GM10248 (cell line): ENCODE measurements around the gene KLHL29.

Source experiments
- CTCF ChIA-PET: fragments of 300-600 bp; sonication (Branson Sonifier 250); formaldehyde crosslinking; extraction: SDS; loops from one replicate; lab custom pipeline; 2021; ENCODE audit warnings: antibody characterized with exemption; lab: Yijun Ruan, JAX
- POLR2A ChIA-PET: fragments of 350-650 bp; sonication (Branson Sonifier 250); formaldehyde crosslinking; extraction: SDS; loops from one replicate; lab custom pipeline; 2020; ENCODE audit warnings: antibody characterized with exemption; lab: Yijun Ruan, JAX
- DNase-seq: peaks from one replicate; pipeline ENCODE4 v3.0.0; 2012; ENCODE audit errors: extremely low spot score
- TF ChIP-seq, protein P1 (sequence below): IDR thresholded peaks from 2 replicates; pipeline ENCODE4 v1.5.1; 2012; ENCODE audit warnings: mild to moderate bottlenecking, low read depth; ENCODE audit errors: extremely low read depth, missing control alignments, control extremely low read depth

Gene KLHL29

GRCh38 chr2:23611839-23612238, 226.9 kb downstream of the KLHL29 start:
- ChIA-PET CTCF (no interaction called here), POLR2A (no interaction called here)
- TF ChIP-seq, protein P1, sequence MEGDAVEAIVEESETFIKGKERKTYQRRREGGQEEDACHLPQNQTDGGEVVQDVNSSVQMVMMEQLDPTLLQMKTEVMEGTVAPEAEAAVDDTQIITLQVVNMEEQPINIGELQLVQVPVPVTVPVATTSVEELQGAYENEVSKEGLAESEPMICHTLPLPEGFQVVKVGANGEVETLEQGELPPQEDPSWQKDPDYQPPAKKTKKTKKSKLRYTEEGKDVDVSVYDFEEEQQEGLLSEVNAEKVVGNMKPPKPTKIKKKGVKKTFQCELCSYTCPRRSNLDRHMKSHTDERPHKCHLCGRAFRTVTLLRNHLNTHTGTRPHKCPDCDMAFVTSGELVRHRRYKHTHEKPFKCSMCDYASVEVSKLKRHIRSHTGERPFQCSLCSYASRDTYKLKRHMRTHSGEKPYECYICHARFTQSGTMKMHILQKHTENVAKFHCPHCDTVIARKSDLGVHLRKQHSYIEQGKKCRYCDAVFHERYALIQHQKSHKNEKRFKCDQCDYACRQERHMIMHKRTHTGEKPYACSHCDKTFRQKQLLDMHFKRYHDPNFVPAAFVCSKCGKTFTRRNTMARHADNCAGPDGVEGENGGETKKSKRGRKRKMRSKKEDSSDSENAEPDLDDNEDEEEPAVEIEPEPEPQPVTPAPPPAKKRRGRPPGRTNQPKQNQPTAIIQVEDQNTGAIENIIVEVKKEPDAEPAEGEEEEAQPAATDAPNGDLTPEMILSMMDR = no peak
- DNase-seq = no peak

GRCh38 chr2:23614701-23615100, 229.7 kb downstream of the KLHL29 start:
- TF ChIP-seq, protein P1 = no peak
- no peak for DNase-seq
- ChIA-PET POLR2A (no interaction called here), CTCF (interaction anchor here (1.1 to 1.3 kb wide), 2 partner anchors 14 to 87 kb away, joined by 3 read pairs; no protein-coding TSS in a partner anchor)

GRCh38 chr2:23615216-23616020, 230.4 kb downstream of the KLHL29 start:
- CTCF ChIA-PET = interaction anchor here (1.1 kb wide), 1 partner anchor 15 kb away, joined by 3 read pairs; no protein-coding TSS in a partner anchor
- POLR2A ChIA-PET = no interaction called here
- DNase-seq = no peak
- TF ChIP-seq, protein P1 = no peak

DNA sequence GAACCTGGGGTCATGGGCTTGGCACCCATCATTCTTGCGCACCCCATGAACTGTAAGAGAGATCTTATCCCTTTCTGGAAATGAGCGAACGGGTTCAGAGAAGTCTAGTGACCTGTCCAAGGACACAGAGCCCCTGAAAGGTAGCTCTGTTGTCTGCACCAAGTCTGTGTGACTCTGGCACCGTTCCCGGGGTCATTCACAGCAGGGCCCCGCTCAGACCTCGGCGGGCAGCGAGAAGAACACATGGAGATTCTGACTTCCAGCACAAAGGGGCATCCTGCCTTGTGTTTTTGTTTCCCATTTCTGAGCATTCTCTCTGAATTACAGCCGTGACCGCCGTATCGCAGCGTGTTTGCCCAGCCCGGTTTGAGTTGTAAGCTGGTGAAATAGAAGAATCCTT, 231.7 kb downstream of the KLHL29 start:
- CTCF ChIA-PET = interaction anchor here (0.9 kb wide), 1 partner anchor 23 kb away, joined by 3 read pairs; no protein-coding TSS in a partner anchor
- TF ChIP-seq, protein P1 = no peak
- no peak for DNase-seq
- POLR2A ChIA-PET = no interaction called here

DNA sequence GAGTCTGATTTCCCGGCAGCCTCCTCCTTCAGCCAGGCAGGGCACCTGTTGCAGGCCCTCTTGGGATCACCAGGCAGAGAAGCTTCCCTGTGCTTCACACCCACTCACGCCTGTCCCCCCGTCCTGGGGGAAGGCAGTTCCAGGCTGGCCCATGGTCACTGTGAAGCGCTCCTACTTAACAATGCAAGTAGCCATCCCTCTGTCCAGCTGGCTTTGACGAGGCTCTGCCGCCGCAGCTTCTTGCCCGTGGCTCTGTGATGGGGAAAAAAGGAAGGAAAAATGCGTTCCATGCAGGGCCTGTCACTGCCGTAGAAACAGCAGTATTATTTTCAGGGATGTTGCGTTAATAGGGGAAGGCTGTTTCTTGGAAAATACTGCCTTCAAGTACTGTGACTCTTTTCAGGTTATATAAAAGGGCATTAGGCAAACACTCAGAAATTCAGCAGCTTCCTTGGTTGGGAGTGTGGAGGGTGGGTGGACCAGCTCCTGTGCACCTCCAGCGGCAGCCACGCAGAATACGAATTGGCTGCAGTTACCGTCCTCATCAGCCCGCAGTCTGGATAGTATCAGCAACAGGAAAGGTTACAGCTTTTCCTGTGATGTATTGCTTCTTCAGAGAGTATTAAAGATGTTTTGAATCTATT, 232.3 kb downstream of the KLHL29 start:
- ChIA-PET POLR2A (no interaction called here), CTCF (interaction anchor here (0.9 kb wide), 1 partner anchor 22 kb away, joined by 3 read pairs; no protein-coding TSS in a partner anchor)
- TF ChIP-seq, protein P1 = no peak
- DNase-seq = no peak

GRCh38 chr2:23617811-23618215, 232.8 kb downstream of the KLHL29 start:
- ChIA-PET POLR2A (no interaction called here), CTCF (no interaction called here)
- TF ChIP-seq, protein P1 = no peak
- DNase-seq = no peak
